ENCODE results near the gene MFRP.

MFRP gene

DNA sequence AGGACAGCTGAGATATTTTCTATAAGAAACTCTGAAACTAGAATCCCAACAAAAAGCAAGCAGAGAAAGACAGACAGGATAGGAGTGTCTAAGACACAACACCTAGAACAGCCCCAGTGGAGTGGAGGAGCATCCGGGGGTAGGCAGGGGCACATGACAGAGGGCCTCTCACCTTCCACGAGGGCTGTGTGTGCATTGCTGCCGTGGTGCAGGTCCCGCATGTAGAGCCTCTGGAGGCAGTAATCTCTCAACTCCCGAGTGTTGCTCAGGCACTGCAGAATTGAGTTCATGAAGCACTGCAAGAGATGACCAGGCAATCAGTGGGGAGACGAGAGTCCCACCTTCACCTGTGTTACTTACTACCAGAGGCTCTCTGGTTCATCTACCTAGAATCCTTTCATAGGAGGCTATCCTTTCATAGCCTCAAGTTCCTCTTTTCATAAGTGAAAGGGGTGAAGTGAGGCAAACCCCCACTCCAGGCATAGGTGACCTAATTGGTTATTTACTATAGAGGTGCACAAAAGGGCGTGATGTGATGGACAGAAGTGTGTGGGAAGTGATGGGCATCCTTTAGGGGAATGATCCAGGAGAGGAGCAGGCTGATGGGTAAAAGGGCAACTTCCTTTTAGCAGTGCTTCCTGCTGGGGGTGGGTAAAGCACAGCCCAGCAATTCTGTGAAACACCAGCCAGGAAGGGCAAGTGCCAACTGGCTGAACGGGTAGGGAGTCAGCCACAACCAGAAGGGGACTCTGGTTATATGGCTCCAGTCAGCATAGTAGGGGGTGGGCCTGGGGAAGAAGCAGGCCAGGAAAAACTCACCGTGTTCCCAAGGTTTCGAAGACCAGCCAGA lies 13.1 kb upstream of the MFRP start:
- DNase-seq (ENCODE audit: low read depth): no peak

DNA sequence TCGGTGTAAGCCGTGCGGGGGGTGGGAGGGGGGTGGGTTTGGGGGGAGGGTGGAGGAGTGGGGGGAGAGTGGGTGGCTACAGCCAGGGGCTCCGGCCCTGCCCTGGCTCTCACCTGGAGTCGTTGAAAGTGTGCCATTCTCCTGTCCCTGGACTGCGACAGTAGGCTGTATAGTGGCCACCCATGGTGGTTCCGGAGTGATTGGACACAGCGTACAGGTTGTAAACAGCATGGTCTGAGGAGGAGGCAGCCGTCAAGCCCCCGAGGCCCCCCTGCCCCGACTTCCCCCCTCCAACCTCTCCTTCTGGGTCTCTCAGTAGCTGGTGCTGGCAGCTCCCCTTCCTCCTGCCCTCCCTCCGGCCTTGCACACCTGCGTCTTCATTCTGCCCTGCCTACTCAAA lies 10.6 kb upstream of the MFRP start:
- no peak for DNase-seq (ENCODE audit: low read depth)

DNA sequence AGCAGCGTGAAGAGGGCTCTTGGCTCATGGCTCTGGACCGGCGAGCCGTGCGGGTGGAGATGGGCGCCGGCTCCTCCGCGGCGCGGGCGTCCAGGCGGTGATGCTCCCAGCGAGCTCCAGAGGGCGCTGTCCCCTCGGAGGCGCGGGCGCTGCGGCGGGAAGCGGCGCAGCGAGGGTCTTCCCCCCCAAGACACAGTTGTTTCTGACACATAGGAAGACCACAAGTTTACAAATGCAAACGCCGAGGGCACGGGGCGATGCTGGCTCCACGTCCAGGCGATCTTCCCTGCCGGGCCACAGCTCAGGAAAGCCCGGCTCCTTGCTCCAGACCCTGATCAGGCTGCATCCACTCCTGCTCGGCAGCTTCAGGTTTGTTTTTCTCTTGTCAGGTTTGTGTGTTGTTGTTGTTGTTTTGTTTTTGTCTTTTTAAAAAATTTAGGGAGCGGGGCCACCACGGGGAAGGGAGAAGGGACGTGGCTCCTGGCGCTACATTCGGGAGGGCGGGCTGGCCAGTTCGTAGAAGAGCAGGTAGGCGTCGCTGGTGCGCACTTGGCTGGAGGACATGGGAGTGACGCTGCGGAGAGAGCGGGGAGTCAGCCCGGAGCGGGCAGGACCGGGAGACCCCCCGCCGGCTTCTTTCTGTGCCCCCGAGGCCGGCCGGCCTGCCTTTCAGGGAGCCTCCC lies 10.0 kb upstream of the MFRP start:
- DNase-seq (ENCODE audit: low read depth): peak; percentile 38

DNA sequence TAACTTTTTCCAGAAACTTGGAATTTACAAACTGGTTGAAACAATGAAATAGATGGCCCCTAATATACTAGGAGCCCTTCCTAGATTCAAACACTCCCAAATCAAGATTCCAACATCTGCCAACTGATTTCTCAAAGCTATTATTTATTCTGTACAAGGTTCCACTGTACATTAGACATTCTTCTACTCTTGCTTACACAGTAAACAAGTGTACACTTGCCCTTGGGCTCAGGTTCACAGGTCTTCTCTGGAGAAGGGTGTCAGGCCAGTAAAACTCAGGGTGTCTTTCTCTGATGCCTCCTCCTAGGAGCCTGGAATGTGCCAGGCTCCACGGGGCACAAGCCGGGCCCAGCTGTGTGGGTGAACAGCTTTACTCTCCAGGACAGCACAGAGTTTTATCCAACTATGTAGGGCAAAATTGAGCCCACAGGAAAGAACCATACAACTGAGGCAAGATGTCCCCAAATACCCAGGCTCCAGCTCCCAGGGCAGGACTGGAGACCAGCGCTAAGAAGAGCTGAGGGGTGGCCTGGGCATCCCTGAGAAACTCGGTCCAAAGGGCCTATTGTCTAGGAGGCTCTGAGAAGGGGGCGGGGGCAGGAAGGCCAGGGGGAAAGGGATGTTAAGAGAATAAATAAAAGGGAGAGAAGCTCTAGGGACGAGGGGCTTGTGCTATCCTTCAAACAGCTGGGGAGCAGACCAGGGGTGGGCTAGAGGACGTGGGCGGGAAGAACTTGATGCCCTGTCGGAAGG lies 8.8 kb upstream of the MFRP start:
- no peak for DNase-seq (ENCODE audit: low read depth)

DNA sequence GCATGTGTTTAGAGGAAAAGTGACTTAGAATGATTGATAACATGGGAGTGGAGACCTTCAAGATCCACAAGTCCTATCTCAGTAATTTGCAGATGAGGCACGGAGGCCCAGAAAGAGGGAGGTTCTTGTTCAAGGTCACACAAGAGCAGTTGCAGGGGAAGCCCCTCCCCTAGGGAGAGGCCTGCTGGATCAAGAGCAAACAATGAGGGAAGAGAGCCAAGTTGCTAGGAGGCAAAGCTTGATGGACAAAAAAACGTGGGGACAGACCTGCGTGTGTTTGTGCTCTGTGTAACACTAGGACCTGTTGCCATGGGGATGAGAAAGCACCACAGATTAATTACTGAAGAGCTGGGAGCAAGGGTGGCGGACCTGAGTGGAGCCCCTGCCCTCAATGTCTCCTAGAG lies 6.4 kb upstream of the MFRP start:
- DNase-seq (ENCODE audit: low read depth): no peak

DNA sequence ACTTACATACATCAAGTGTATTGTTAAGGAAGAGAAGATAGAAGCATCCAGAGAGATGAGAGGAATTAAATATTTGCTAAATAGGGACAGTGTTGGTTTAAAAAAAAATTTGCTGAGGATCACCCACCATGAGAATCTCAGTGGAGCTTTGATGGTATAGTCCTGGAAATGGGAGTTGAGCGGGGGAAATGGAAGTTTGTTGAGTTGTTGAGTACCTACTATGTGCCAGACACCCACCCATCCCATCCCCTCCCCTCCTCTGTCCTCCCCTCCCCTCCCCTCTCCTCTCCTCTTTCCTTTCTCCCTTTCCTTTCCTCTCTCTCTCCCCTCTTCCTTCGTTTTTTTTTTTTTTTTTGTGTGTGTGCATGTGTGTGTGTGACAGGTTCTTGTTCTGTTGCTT lies 4.7 kb upstream of the MFRP start:
- DNase-seq (ENCODE audit: low read depth): no peak

DNA sequence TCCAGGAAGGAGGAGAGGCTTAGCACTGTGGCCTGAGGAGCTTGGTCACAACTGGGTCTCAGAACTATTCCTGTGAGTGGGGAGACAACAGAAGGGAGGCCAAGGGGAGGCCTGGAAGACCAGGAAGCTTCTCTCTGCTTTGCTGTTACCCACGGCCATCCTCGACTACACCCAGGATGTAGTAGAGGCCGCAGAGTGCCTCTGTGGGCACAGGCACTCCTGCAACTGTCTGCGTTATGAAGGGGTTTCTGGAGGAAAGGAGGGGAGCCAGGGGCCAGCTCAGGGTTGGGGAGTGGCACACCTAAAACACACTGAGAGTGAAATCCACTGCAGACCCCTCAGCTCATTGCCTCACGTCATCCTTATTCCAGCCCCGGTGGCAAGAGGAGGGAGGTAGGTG lies 3.8 kb upstream of the MFRP start:
- no peak for DNase-seq (ENCODE audit: low read depth)

DNA sequence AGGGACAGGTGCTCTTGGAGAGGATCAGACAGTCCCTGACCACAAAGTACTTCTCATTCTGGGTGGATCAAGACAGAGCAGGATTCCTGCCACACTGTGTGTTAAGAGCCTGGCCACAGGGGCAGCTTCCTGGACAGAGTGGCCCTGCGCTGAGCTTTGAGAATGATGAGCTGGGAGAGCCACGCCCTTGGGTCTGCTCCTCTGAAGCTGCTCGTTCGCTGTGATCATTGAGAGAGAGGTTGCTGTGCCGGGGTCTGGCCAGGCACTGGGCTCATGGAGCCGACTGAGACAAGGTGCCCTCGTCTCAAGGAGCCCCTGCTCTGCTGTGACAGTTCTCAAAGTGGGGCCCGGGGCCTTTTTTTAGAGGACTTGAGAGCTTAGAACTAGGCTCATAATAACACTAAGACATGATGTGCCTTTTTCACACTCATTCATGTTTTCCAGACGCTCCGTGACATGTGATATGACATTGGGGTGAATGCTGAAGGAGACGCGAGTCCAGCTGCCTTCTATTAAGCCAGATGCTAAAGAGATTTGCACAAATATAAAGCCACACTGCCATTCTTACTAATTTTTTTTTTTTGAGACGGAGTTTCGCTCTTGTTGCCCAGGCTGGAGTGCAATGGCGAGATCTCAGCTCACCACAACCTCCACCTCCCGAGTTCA lies 1.6 kb upstream of the MFRP start:
- no peak for DNase-seq (ENCODE audit: low read depth)

DNA sequence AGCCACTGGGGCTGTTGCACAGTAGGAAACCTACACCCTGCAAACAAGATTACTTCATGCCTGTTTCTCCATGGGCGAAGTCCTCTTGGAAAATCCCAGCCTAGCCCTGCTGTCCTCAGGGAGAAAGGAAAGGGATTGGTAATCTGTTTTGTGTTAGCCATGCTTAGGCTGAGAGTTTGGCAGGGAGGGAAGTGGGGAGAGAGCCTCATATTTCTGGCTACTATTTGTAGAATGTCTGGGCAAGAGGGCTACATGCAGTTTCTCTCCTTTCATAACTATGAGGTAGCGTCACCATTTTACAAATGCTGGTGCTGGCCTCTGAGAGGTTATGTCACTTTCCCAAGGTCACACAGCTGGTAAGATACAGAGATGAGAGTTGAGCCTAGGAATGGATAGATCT lies 737 bp upstream of the MFRP start:
- no peak for DNase-seq (ENCODE audit: low read depth)

DNA sequence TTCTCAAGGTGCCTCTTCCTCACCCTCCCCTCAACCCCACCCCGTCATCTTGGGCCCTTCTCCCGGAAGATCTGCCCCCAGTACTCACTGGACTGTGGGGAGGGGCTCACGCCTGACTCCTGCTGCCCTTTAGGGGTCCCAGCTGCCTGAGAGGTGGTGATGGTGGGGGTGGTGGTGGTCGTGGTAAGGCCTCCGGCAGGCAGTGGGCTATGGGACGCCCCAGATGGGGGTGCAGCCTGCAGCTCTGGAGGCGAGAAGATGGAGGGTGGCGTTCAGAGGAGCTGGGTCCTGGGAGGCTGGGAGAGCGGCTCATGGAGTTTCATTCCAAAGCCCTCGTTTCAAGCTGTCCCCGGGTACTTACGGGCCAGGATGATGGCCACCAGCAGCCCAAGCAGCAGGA lies 820 bp downstream of the MFRP start:
- DNase-seq (ENCODE audit: low read depth): no peak

DNA sequence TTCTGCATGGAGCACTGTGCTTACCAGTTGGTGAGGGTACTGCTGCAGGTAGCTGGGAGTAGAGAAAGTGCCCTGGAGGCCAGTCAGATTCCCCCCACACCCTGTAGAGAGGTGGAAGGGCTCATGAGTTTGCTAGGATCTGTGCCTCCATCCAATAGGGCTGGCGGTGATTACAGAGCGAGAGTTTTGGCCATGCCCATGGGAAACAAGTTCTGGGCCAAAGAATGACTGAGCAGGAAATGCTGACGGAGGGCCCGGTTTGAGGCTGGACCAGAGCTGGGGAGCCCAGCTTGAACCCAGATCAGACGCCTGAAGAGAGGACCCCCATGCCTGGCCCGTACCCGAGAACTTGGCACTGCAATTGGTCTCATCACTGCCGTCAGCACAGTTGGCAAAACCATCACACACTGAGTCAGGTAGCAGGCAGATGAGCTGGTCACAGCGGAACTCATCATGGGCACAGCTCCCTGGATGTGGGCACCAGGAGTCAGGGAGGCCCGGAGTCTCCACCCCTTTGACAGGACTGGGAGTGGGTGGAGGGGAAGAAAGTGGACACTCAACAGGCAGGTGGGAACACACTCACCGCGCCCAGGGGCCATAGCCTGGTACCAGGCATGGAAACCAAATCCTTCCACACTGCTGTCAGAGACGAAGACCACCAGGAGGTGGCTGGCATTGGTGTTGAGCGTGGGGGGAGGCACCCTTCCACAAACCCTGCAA lies 2.1 kb downstream of the MFRP start:
- DNase-seq (ENCODE audit: low read depth): no peak

DNA sequence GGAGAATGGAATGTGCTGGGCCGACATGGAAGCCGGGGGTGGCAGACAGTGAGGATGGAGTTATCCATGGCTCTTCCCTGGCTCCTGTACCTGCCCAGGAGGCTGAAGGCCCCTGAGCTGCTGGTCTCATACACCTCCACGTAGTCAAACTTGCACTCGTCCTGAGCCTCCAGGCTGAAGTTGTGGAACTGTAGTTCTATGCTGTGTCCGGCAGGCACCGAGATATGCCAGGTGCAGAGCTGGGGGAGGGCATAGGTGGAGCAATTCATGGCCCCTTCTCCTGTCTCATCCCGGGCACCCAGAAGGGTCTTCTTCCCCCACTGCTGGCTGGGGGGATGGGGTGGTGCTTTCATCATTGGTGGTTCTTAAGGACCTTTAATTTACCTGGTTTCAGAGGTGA lies 2.8 kb downstream of the MFRP start:
- DNase-seq (ENCODE audit: low read depth): no peak

DNA sequence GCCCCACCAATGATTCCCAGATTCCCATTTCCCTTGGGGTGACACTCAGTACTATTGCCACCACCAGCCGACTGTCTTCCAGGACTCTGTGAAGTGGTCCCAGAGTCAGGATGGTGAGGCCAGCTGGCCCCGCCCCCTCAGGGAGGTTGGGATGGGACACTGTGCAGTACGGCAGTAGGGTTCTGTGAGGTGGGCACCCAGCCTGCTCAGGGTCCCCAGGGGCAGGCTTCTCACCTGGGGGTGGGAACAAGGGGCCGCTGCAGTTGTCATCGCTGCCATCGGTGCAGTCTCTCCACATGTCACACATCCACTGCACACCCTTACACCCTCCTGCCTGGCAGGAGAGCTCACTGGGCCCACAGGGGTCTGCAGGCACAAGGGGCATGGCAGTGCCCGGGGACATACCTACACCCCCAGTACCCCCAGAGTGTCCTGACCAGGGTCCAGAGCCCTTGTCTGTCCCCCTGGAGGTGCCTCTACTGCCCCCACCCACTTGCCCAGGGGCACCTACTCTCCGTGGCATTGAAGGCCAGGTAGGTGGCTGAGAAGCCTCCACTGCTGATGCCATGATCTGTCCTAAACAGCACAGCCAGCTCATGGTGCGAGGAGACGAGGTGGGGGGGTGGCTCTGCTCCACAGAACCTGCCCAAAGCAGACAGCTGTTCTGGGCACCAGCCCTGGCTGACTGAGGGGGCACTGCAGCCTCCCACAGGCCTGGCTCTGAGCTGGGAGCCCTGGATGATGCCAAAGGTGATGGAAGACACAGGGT lies 4.0 kb downstream of the MFRP start:
- DNase-seq (ENCODE audit: low read depth): no peak

DNA sequence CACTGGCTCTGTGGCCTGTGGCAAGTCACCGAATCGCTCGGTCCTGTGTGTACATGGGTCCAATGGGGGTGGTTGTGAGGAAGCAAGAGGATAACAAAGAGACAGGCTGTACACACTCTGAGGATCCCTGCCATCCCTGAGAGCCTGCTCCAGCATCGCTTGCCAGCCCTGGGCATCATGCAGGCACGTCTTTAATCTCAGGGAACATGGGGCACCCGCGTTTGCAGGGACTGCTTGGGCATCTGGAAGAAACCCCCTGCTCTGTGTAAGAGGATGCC lies 4.5 kb downstream of the MFRP start:
- DNase-seq (ENCODE audit: low read depth): no peak

DNA sequence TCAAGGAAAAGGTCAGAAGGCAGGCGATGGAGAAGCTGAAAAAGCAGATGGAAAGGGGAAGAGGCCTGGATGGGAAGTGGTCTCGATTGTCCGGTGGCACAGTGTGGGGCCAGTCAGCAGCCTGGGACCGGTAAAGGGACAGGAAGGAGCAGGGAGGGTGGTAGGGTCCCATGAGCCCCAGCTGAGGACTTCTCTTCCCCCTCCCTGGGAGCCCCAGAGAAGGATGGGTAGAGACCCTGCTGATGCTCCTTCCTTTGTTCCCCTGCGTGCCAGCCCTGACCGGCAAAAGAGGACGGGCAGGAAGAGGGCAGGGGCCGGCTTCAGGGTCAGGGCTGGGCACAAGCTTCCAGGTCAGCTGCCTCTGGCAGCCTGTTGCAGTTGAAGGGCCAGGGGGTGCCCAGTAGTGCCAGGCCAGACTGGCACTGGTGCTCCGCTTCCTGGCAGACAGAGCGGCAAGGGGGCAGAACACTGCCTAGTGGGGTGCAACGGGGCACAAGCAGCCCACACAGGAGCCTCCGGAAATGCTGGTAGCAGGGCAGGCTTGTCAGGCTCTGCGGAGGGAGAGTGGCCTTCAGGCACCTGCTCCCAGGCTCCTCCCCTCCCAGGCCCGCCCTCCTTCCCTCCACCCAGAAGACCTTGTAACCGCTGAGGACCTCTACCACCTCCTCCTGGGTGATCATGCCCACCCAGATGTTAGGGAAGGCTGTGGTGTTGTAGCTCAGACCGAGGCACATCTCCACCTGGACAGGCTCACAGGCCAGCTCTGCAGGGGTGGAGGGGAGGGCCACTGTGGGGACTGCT lies 5.1 kb downstream of the MFRP start:
- no peak for DNase-seq (ENCODE audit: low read depth)

DNA sequence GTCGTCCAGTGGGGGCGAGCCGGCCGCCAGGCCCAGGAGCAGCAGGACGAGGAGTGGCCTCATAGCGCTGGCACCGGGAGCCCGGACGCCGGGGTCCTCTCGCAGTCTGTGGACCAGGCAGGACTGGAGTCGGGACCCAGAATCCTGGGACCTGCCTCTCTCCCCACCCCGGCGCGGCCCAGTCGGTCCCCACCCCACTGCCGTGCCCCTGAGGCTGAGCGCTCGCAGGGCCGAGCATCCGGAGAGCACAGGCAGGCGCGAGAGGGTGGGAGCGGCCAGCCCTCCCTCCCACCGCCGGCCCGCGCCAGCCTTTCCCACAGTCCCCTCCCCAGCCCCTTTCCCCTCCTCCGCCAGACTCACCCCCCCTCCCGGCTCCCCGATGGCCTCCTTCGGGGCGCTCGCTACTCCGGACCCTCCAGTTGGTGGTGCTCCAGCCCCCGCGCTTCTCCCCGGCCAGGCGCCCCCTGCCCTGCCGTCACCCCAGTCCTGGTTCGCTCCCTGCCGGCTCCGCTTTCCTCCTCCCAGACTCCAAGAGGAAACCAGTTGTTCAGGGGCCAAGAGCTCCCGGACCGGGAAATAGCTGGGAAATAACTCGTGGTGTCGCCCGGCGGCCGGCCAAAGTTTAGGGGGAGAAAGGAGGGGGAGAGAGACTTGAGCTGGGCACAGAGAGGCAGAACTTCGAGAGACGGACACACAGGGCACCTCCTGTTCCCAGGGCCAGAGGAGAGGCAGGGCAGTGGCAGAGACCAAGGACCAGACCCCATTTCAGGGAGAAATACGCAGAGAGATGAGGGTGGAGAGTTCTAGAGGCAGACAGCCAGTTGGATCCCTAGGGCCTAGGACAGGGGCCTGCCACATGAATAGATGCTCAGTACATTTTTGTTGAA lies 5.9 kb downstream of the MFRP start, which contains the start of gene C1QTNF5:
Gene C1QTNF5 (minus strand): TSS at position 549 of the 887 bp plus-strand sequence. CDS start 486 bp downstream, at position 63.
- DNase-seq (ENCODE audit: low read depth): no peak

DNA sequence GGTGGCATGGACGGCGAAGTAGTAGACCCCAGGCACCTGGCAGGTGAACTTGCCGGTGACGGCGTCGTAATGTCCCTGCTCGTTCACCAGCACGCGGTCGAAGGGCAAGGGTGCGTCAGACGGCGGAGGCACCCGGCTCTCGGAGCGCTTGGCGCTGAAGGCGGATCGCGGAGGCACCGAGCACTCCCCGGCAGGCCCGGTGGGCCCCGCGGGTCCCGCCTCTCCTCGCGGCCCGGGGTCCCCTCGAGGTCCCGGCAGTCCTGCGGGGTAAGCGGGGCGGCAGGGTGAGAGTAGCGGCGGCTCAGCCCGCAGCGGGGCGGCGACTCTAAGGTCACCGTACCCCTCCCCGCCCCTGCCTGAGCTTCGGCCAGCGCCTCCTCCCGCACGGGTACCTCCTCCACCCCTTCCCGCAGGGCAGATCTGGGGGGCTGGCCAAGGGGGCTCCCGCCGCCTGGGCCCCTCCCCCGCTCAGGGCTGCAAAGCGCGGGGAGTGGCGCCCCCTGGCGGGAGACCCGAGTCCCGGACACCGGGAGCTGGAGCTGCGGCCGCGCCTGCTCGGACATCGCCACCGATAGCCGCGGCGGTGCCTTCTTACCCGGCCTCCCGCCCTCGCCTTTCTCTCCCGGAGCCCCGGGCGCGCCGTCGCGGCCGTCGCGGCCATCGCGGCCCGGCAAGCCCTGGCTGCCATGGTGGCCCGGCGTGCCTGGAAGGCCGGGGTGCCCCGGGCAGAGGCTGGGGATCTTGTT lies 6.7 kb downstream of the MFRP start:
- no peak for DNase-seq (ENCODE audit: low read depth)

DNA sequence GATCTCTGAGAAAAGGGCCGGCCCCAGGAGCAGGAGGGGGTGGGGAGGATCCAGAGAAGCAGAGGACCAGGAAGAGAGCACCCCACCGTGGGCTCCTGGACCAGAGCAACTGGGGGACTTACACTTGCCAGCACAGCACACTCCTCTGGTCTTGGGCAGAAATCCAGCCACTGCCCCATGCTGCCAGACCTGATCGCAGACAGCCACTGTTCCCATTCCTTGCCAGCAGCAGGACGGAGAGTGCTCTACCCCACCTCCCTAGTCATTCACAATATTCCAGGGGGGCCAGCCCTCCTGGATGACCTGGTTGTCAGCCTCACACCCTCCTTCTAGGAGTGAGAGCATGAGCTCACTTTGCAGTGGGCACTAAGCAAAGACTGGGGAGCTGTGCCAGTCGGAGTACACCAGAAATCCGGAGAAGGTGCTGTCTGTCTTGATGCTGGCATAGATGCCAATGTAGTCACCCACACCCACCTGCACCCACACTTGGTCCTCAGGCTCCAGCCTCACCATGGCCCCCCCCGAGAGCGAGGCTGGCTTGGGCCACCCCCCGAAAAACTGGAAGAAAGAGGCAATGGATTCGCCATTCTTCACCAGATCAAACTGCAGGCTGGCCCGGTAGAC lies 7.4 kb downstream of the MFRP start:
- no peak for DNase-seq (ENCODE audit: low read depth)
